B cell (primary cell): ENCODE data around the gene SCNN1B. TPM values are rescaled to one million over a fixed set of nuclear protein-coding genes. Genes with fewer than 3 reads are reported as not detected.
"Not testable (repeated sequence)": the region's sequence is repeated elsewhere in the genome, so short reads cannot be mapped to it uniquely, and the experiment has no call there.

Source experiments
- ATAC-seq: fragments of 200-7000 bp; cut with Tn5 transposase; one replicate; pipeline ENCODE4 v1.10.0; 2021; ENCODE audit warnings: low read depth, mild to moderate bottlenecking, moderate number of reproducible peaks, moderate library complexity
- CTCF ChIA-PET: fragments of 350-600 bp; sonication (Branson Sonifier 250); formaldehyde crosslinking; loops from one replicate; lab custom pipeline; 2021; ENCODE audit warnings: antibody characterized with exemption, inconsistent platforms; lab: Charles Lee
- POLR2A ChIA-PET: fragments of 350-600 bp; sonication (Branson Sonifier 250); formaldehyde crosslinking; loops from one replicate; lab custom pipeline; 2021; ENCODE audit warnings: antibody characterized with exemption; lab: Charles Lee
- DNase-seq: peaks from one replicate; pipeline ENCODE4 v3.0.0; 2013
- H2AFZ ChIP-seq: 2 replicates; pipeline ENCODE4 v1.6.1; 2012; ENCODE audit warnings: mild to moderate bottlenecking, low read depth, low read length; ENCODE audit not compliant: insufficient read depth, poor library complexity, severe bottlenecking
- H3K27ac ChIP-seq, 2 donors: 1 replicate in 1 of 2; 2 replicates in 1 of 2; pipeline ENCODE4 v1.5.1; 2012 to 2013; ENCODE audit warnings: low read length in 2 of 2, mild to moderate bottlenecking in 2 of 2, moderate library complexity in 1 of 2
- H3K27me3 ChIP-seq, 4 experiments: fragments of 200-600 bp in 1 of 4; sonication (generic) in 1 of 4; replicated peaks in 1 of 4; 1 replicate in 2 of 4; 2 replicates in 2 of 4; pipeline versions ENCODE4 v1.6.1 to v1.7.0; 2013 to 2016; ENCODE audit warnings: low read length in 3 of 4, mild to moderate bottlenecking in 2 of 4, mixed read lengths in 1 of 4, moderate library complexity in 1 of 4; ENCODE audit not compliant: insufficient read depth in 4 of 4, control insufficient read depth in 3 of 4; ENCODE audit errors: control extremely low read depth in 1 of 4
- H3K36me3 ChIP-seq, 2 experiments: replicated peaks in 1 of 2; 1 replicate in 1 of 2; 2 replicates in 1 of 2; pipeline versions ENCODE4 v1.6.1 to v1.7.1; 2013; ENCODE audit warnings: low read length in 1 of 2; ENCODE audit not compliant: insufficient read depth in 2 of 2, control insufficient read depth in 1 of 2; ENCODE audit errors: control extremely low read depth in 1 of 2, extremely low read depth in 1 of 2
- H3K4me1 ChIP-seq, 2 donors: fragments of 200-600 bp in 1 of 2; sonication (generic) in 1 of 2; 1 replicate in 1 of 2; 2 replicates in 1 of 2; pipeline versions ENCODE4 v1.5.1 to v1.6.1; 2013 to 2017; ENCODE audit warnings: low read length in 2 of 2; ENCODE audit not compliant: control insufficient read depth in 2 of 2, insufficient read depth in 2 of 2
- H3K4me2 ChIP-seq: replicated peaks from 2 replicates; pipeline ENCODE3; 2012; ENCODE audit warnings: mild to moderate bottlenecking, low read depth, low read length; ENCODE audit not compliant: poor library complexity, severe bottlenecking
- H3K4me3 ChIP-seq, 5 experiments: fragments of 200-600 bp in 1 of 5; sonication (generic) in 1 of 5; 1 replicate in 3 of 5; 2 replicates in 2 of 5; pipeline versions ENCODE4 v1.5.1 to v1.7.0; 2011 to 2016; ENCODE audit warnings: low read length in 4 of 5, mild to moderate bottlenecking in 4 of 5, low read depth in 2 of 5, control low read depth in 1 of 5, moderate library complexity in 1 of 5; ENCODE audit not compliant: insufficient read depth in 1 of 5; ENCODE audit errors: control extremely low read depth in 1 of 5, extremely low read depth in 1 of 5
- H3K79me2 ChIP-seq: fragments of 200-600 bp; sonication (generic); one replicate; pipeline ENCODE4 v1.6.0; 2016; ENCODE audit warnings: low read length; ENCODE audit not compliant: control insufficient read depth, insufficient read depth
- H3K9ac ChIP-seq: fragments of 200-600 bp; sonication (generic); 2 replicates; pipeline ENCODE4 v1.6.1; 2017; ENCODE audit warnings: mild to moderate bottlenecking, low read length, moderate library complexity
- H3K9me3 ChIP-seq, 3 donors: one replicate each; pipeline versions ENCODE4 v1.6.1 to v1.7.1; 2013; ENCODE audit warnings: low read length in 2 of 3; ENCODE audit not compliant: control insufficient read depth in 2 of 3, insufficient read depth in 1 of 3; ENCODE audit errors: control extremely low read depth in 1 of 3
- H4K20me1 ChIP-seq: 2 replicates; pipeline ENCODE4 v1.6.0; 2012; ENCODE audit warnings: mild to moderate bottlenecking, low read length; ENCODE audit not compliant: insufficient read depth, control insufficient read depth, poor library complexity, severe bottlenecking
- H3K27ac Mint-ChIP-seq: one replicate; pipeline ENCODE4 v1.8.0; 2021; ENCODE audit warnings: mixed read lengths
- H3K27me3 Mint-ChIP-seq: one replicate; pipeline ENCODE4 v1.8.0; 2021; ENCODE audit warnings: mixed read lengths
- H3K4me1 Mint-ChIP-seq: one replicate; pipeline ENCODE4 v1.8.0; 2021; ENCODE audit warnings: mixed read lengths
- H3K4me3 Mint-ChIP-seq: one replicate; pipeline ENCODE4 v1.8.0; 2021; ENCODE audit warnings: mixed read lengths
- H3K9me3 Mint-ChIP-seq: one replicate; pipeline ENCODE4 v1.8.0; 2022; ENCODE audit warnings: mixed read lengths; ENCODE audit not compliant: insufficient read depth
- EZH2 ChIP-seq: IDR thresholded peaks from 2 replicates; pipeline ENCODE4 v1.6.1; 2012; ENCODE audit warnings: borderline replicate concordance, low read depth, mild to moderate bottlenecking, moderate library complexity, low read length; ENCODE audit not compliant: insufficient read depth, poor library complexity, severe bottlenecking
- WGBS: methylation state at CpG from one replicate; pipeline ENCODE4 v1.1.5; 2013; ENCODE audit warnings: missing lambda C conversion rate; ENCODE audit not compliant: insufficient coverage; 5-methylcytosine and 5-hydroxymethylcytosine counted together
- intact Hi-C: fragments of 100-400 bp; cut with micrococcal nuclease; formaldehyde crosslinking; loops from one replicate; pipeline ENCODE4 v1.10.0; 2022
- polyA plus RNA-seq: library from polyadenylated mRNA; depleted of rRNA; stranded (reverse); fragments of >200 nt; gene quantifications from 2 replicates; pipeline ENCODE4 v1.2.3, GENCODE V29; 2012
- total RNA-seq, 2 donors: library from RNA; stranded (reverse); fragments of 120-200 nt in 1 of 2; gene quantifications; 1 replicate in 1 of 2; 2 replicates in 1 of 2; pipeline versions ENCODE4 v1.2.3 to v1.2.4, GENCODE V29; 2013 to 2022
- TF ChIP-seq, protein P1 (sequence below): fragments of 200-600 bp; IDR thresholded peaks from one replicate; pipeline ENCODE4 v1.8.0; 2022; ENCODE audit warnings: antibody characterized with exemption, mild to moderate bottlenecking

SCNN1B gene
- total and polyA plus RNA-seq, 2 donors (not counting 1 experiment from before 2014, with no cell fraction given) = 0.30 TPM; not detected in 1

DNA sequence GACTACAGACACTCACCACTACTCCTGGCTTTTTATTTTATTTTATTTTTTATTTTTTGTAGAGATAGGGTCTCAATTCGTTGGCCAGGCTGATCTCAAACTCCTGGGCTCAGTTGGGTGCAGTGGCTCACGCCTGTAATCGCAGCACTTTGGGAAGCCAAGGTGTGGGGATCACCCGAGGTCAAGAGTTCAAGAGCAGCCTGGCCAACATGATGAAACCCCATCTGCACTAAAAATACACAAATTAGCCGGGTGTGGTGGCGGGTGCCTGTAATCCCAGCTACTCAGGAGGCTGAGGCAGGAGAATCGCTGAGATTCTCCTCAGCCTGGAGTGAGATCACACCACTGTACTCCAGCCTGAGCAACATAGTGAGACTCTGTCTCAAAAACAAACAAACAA lies 64.2 kb downstream of the SCNN1B start:
- H4K20me1 ChIP-seq, CTCF ChIA-PET, H3K79me2 ChIP-seq, H3K4me1 ChIP-seq, ATAC-seq, intact Hi-C loops, H3K4me2 ChIP-seq, H3K9me3 ChIP-seq, H3K4me1 Mint-ChIP-seq, H3K4me3 ChIP-seq, H3K9me3 Mint-ChIP-seq, H3K9ac ChIP-seq, H3K27me3 Mint-ChIP-seq, POLR2A ChIA-PET, H3K27ac Mint-ChIP-seq, DNase-seq, H3K27me3 ChIP-seq, H3K36me3 ChIP-seq, H3K27ac ChIP-seq, H3K4me3 Mint-ChIP-seq, H2AFZ ChIP-seq: not testable (repeated sequence)
- 89% methylated on average over 7 of the region's 7 CpGs for WGBS

DNA sequence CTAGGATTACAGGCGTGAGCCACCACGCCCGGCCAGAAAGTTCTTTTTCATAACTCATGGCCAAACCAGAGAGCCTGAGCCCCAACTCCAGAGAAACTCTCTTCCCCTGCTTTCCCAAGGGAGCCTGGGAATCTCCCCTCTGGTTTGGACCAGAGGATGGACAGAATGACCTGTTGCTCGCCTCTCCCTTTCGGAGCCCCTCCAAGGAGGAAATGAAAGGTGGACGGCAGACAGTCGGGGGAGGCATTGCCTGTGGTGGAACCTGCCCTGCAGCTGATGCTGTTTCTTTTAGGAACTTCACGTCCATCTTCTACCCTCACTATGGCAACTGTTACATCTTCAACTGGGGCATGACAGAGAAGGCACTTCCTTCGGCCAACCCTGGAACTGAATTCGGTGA lies 65.5 kb downstream of the SCNN1B start:
- H3K27me3 Mint-ChIP-seq = peaks cover 7% of the 10 kb centered on the region
- Histone ChIP-seq H4K20me1 (no peaks in the 10 kb centered on the region), H2AFZ (no peak overlapping the region), H3K79me2 (no peaks in the 10 kb centered on the region), H3K36me3 (no peaks in the 10 kb centered on the region), H3K27me3 (no peaks in the 10 kb centered on the region), H3K4me3 (no peak overlapping the region), H3K4me1 (no peaks in the 10 kb centered on the region), H3K27ac (no peak overlapping the region), H3K4me2 (no peak overlapping the region), H3K9me3 (no peaks in the 10 kb centered on the region), H3K9ac (no peak overlapping the region)
- ChIA-PET POLR2A (no interaction called here), CTCF (no interaction called here)
- ATAC-seq = no peak
- no peak overlapping the region for H3K4me3 Mint-ChIP-seq
- 93% methylated on average over 5 of the region's 10 CpGs for WGBS
- intact Hi-C loops = no loop called here
- H3K4me1 Mint-ChIP-seq = no peaks in the 10 kb centered on the region
- no peak for DNase-seq
- H3K27ac Mint-ChIP-seq = no peak overlapping the region
- TF ChIP-seq EZH2 = no peak
- TF ChIP-seq, protein P1, sequence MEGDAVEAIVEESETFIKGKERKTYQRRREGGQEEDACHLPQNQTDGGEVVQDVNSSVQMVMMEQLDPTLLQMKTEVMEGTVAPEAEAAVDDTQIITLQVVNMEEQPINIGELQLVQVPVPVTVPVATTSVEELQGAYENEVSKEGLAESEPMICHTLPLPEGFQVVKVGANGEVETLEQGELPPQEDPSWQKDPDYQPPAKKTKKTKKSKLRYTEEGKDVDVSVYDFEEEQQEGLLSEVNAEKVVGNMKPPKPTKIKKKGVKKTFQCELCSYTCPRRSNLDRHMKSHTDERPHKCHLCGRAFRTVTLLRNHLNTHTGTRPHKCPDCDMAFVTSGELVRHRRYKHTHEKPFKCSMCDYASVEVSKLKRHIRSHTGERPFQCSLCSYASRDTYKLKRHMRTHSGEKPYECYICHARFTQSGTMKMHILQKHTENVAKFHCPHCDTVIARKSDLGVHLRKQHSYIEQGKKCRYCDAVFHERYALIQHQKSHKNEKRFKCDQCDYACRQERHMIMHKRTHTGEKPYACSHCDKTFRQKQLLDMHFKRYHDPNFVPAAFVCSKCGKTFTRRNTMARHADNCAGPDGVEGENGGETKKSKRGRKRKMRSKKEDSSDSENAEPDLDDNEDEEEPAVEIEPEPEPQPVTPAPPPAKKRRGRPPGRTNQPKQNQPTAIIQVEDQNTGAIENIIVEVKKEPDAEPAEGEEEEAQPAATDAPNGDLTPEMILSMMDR = no peak
- H3K9me3 Mint-ChIP-seq = no peaks in the 10 kb centered on the region
